Trophoblast cell (in vitro differentiated cells and primary cell): ENCODE data around the gene PALB2.
"Not testable (repeated sequence)": the region's sequence is repeated elsewhere in the genome, so short reads cannot be mapped to it uniquely, and the experiment has no call there.

Experiments used
- DNase-seq, 2 donors: peaks; one replicate each; pipeline ENCODE4 v3.0.0-alpha.2; 2016
- H2AFZ ChIP-seq: 2 replicates; pipeline ENCODE4 v1.6.1; 2013; ENCODE audit warnings: low read length, moderate library complexity, mild to moderate bottlenecking; ENCODE audit not compliant: insufficient read depth, poor library complexity
- H2AK5ac ChIP-seq: 2 replicates; pipeline ENCODE4 v1.6.1; 2013; ENCODE audit warnings: mild to moderate bottlenecking, low read length
- H2BK120ac ChIP-seq: 2 replicates; pipeline ENCODE4 v1.6.1; 2013; ENCODE audit warnings: low read length, mild to moderate bottlenecking, moderate library complexity; ENCODE audit not compliant: insufficient read depth, poor library complexity
- H2BK12ac ChIP-seq: 2 replicates; pipeline ENCODE4 v1.6.1; 2013; ENCODE audit warnings: mild to moderate bottlenecking, low read length, moderate library complexity
- H2BK5ac ChIP-seq: 2 replicates; pipeline ENCODE4 v1.6.1; 2013; ENCODE audit warnings: low read length, low read depth, moderate library complexity, mild to moderate bottlenecking; ENCODE audit not compliant: poor library complexity
- H3K14ac ChIP-seq: 2 replicates; pipeline ENCODE4 v1.6.1; 2013; ENCODE audit warnings: mild to moderate bottlenecking, low read length
- H3K18ac ChIP-seq: 2 replicates; pipeline ENCODE4 v1.6.1; 2013; ENCODE audit warnings: mild to moderate bottlenecking, low read length
- H3K23ac ChIP-seq: 2 replicates; pipeline ENCODE4 v1.6.1; 2013; ENCODE audit warnings: low read length
- H3K27ac ChIP-seq: 2 replicates; pipeline ENCODE4 v1.5.1; 2013; ENCODE audit warnings: low read depth, mild to moderate bottlenecking, inconsistent platforms, low read length, moderate library complexity
- H3K27me3 ChIP-seq: 2 replicates; pipeline ENCODE4 v1.6.1; 2013; ENCODE audit warnings: inconsistent platforms, mild to moderate bottlenecking, low read length, moderate library complexity; ENCODE audit not compliant: insufficient read depth
- H3K36me3 ChIP-seq, 2 experiments: 1 replicate in 1 of 2; 2 replicates in 1 of 2; pipeline ENCODE4 v1.6.1; 2013; ENCODE audit warnings: low read length in 2 of 2, mild to moderate bottlenecking in 2 of 2, moderate library complexity in 1 of 2; ENCODE audit not compliant: insufficient read depth in 2 of 2, control insufficient read depth in 1 of 2
- H3K4ac ChIP-seq: 2 replicates; pipeline ENCODE4 v1.6.1; 2013; ENCODE audit warnings: low read depth, mild to moderate bottlenecking, low read length, moderate library complexity
- H3K4me1 ChIP-seq, 2 experiments: 1 replicate in 1 of 2; 2 replicates in 1 of 2; pipeline ENCODE4 v1.6.1; 2013; ENCODE audit warnings: low read length in 2 of 2, mild to moderate bottlenecking in 2 of 2, moderate library complexity in 1 of 2; ENCODE audit not compliant: insufficient read depth in 2 of 2, control insufficient read depth in 1 of 2
- H3K4me2 ChIP-seq: 2 replicates; pipeline ENCODE4 v1.6.1; 2013; ENCODE audit warnings: inconsistent platforms, mild to moderate bottlenecking, low read length, moderate library complexity
- H3K4me3 ChIP-seq: 2 replicates; pipeline ENCODE4 v1.5.1; 2013; ENCODE audit warnings: mild to moderate bottlenecking, low read depth, low read length, inconsistent platforms
- H3K79me1 ChIP-seq: one replicate; pipeline ENCODE4 v1.6.1; 2013; ENCODE audit warnings: low read length
- H3K79me2 ChIP-seq: 2 replicates; pipeline ENCODE4 v1.6.1; 2013; ENCODE audit warnings: low read length, mild to moderate bottlenecking; ENCODE audit not compliant: control insufficient read depth, insufficient read depth, poor library complexity
- H3K9ac ChIP-seq: 2 replicates; pipeline ENCODE4 v1.6.1; 2013; ENCODE audit warnings: mild to moderate bottlenecking, low read length
- H3K9me3 ChIP-seq: 2 replicates; pipeline ENCODE4 v1.6.1; 2013; ENCODE audit warnings: low read depth, mild to moderate bottlenecking, control low read depth, inconsistent platforms, low read length; ENCODE audit not compliant: insufficient read depth
- H4K12ac ChIP-seq: 2 replicates; pipeline ENCODE4 v1.6.1; 2013; ENCODE audit warnings: low read depth, mild to moderate bottlenecking, low read length, moderate library complexity
- H4K8ac ChIP-seq: 2 replicates; pipeline ENCODE4 v1.6.1; 2013; ENCODE audit warnings: low read depth, mild to moderate bottlenecking, low read length, moderate library complexity
- H4K91ac ChIP-seq: one replicate; pipeline ENCODE4 v1.6.1; 2013; ENCODE audit warnings: low read depth, mild to moderate bottlenecking, low read length, moderate library complexity
- WGBS: extraction: QIAGEN DNeasy Blood & Tissue Kit; methylation state at CpG from one replicate; pipeline ENCODE4 v1.1.7; 2013; ENCODE audit warnings: missing lambda C conversion rate; ENCODE audit not compliant: insufficient read length, insufficient coverage; ENCODE audit errors: extremely low coverage; 5-methylcytosine and 5-hydroxymethylcytosine counted together

Gene PALB2

GRCh38 chr16:23624092-23624491 is 17.0 kb downstream of the PALB2 start:
- no peak overlapping the region for H3K23ac ChIP-seq
- H3K27me3 ChIP-seq, result no peaks in the 10 kb centered on the region
- no peak overlapping the region for H4K12ac ChIP-seq
- no peak overlapping the region for H3K18ac ChIP-seq
- no peak overlapping the region for H3K27ac ChIP-seq
- H2BK5ac ChIP-seq, result no peak overlapping the region
- H4K91ac ChIP-seq, result no peak overlapping the region
- H2BK12ac ChIP-seq, result no peak overlapping the region
- H3K9me3 ChIP-seq, result no peaks in the 10 kb centered on the region
- no peak overlapping the region for H3K4me3 ChIP-seq
- H3K79me1 ChIP-seq, result no peaks in the 10 kb centered on the region
- H3K4me1 ChIP-seq, result no peaks in the 10 kb centered on the region
- H4K8ac ChIP-seq, result no peak overlapping the region
- H3K9ac ChIP-seq, result no peak overlapping the region
- H3K79me2 ChIP-seq, result no peaks in the 10 kb centered on the region
- no peak overlapping the region for H3K4ac ChIP-seq
- H3K36me3 ChIP-seq, result peaks cover 35 to 36% of the 10 kb centered on the region in 2 experiments
- H3K4me2 ChIP-seq, result no peak overlapping the region
- no peak overlapping the region for H3K14ac ChIP-seq
- no peak overlapping the region for H2AK5ac ChIP-seq
- H2BK120ac ChIP-seq, result no peak overlapping the region
- no peak for DNase-seq
- no peak overlapping the region for H2AFZ ChIP-seq

GRCh38 chr16:23615805-23616204 is 25.3 kb downstream of the PALB2 start:
- H3K79me1 ChIP-seq, result no peaks in the 10 kb centered on the region
- H2AK5ac ChIP-seq, result no peak overlapping the region
- H4K12ac ChIP-seq, result no peak overlapping the region
- no peak overlapping the region for H2BK5ac ChIP-seq
- no peaks in the 10 kb centered on the region for H3K79me2 ChIP-seq
- no peak overlapping the region for H3K4ac ChIP-seq
- no peak overlapping the region for H3K23ac ChIP-seq
- no peak for DNase-seq
- no peak overlapping the region for H3K27ac ChIP-seq
- H2AFZ ChIP-seq, result no peak overlapping the region
- peaks cover 26 to 27% of the 10 kb centered on the region in 2 experiments for H3K36me3 ChIP-seq
- no CpG with 5 or more reads among the region's 9 CpGs for WGBS
- no peaks in the 10 kb centered on the region for H3K27me3 ChIP-seq
- H3K18ac ChIP-seq, result no peak overlapping the region
- no peak overlapping the region for H2BK12ac ChIP-seq
- no peak overlapping the region for H3K14ac ChIP-seq
- no peak overlapping the region for H4K8ac ChIP-seq
- H3K4me1 ChIP-seq, result no peaks in the 10 kb centered on the region
- no peak overlapping the region for H3K4me3 ChIP-seq
- no peak overlapping the region for H2BK120ac ChIP-seq
- H3K9ac ChIP-seq, result no peak overlapping the region
- no peak overlapping the region for H3K4me2 ChIP-seq
- H4K91ac ChIP-seq, result no peak overlapping the region
- no peaks in the 10 kb centered on the region for H3K9me3 ChIP-seq

GRCh38 chr16:23611936-23612335 is 29.2 kb downstream of the PALB2 start:
- H3K4me3 ChIP-seq, result no peak overlapping the region
- H2AK5ac ChIP-seq, result no peak overlapping the region
- no peak overlapping the region for H2BK12ac ChIP-seq
- no CpG with 5 or more reads among the region's 3 CpGs for WGBS
- no peaks in the 10 kb centered on the region for H3K27me3 ChIP-seq
- no peak overlapping the region for H4K12ac ChIP-seq
- no peak overlapping the region for H4K91ac ChIP-seq
- H2BK5ac ChIP-seq, result no peak overlapping the region
- no peak overlapping the region for H3K27ac ChIP-seq
- no peak overlapping the region for H4K8ac ChIP-seq
- no peak overlapping the region for H3K23ac ChIP-seq
- no peaks in the 10 kb centered on the region for H3K9me3 ChIP-seq
- H3K4me1 ChIP-seq, result no peaks in the 10 kb centered on the region
- no peak overlapping the region for H3K14ac ChIP-seq
- no peaks in the 10 kb centered on the region for H3K79me1 ChIP-seq
- H2BK120ac ChIP-seq, result no peak overlapping the region
- no peak overlapping the region for H3K9ac ChIP-seq
- no peak overlapping the region for H3K18ac ChIP-seq
- no peak overlapping the region for H3K4ac ChIP-seq
- no peaks in the 10 kb centered on the region for H3K79me2 ChIP-seq
- peaks cover 16 to 22% of the 10 kb centered on the region in 2 experiments for H3K36me3 ChIP-seq
- H2AFZ ChIP-seq, result no peak overlapping the region
- no peak for DNase-seq
- no peak overlapping the region for H3K4me2 ChIP-seq

GRCh38 chr16:23610905-23611304 is 30.2 kb downstream of the PALB2 start:
- not testable (repeated sequence) for H3K9me3 ChIP-seq, H3K9ac ChIP-seq, DNase-seq, H3K14ac ChIP-seq, H3K27me3 ChIP-seq, H4K91ac ChIP-seq, H3K4ac ChIP-seq, H2BK5ac ChIP-seq, H3K4me1 ChIP-seq, H3K79me1 ChIP-seq, H3K4me3 ChIP-seq, H2BK120ac ChIP-seq, H3K18ac ChIP-seq, H2BK12ac ChIP-seq, H3K4me2 ChIP-seq, H4K12ac ChIP-seq, H2AK5ac ChIP-seq, H3K79me2 ChIP-seq, H2AFZ ChIP-seq, H3K27ac ChIP-seq, H3K23ac ChIP-seq, H4K8ac ChIP-seq
- peaks cover 19 to 22% of the 10 kb centered on the region in 2 experiments for H3K36me3 ChIP-seq
- WGBS, result no CpG with 5 or more reads among the region's 6 CpGs
